Neural cell (in vitro differentiated cells): ENCODE data around the gene PROZ.

Experiments used
- REST ChIP-seq: IDR thresholded peaks from 2 replicates; pipeline ENCODE4 v1.6.1; 2012; ENCODE audit warnings: borderline replicate concordance
- TF ChIP-seq, protein P1 (sequence below): fragments of 450-650 bp; IDR thresholded peaks from 2 replicates; pipeline ENCODE4 v1.5.1; 2014; ENCODE audit warnings: antibody characterized with exemption, mild to moderate bottlenecking, moderate library complexity; ENCODE audit not compliant: poor library complexity, severe bottlenecking

DNA sequence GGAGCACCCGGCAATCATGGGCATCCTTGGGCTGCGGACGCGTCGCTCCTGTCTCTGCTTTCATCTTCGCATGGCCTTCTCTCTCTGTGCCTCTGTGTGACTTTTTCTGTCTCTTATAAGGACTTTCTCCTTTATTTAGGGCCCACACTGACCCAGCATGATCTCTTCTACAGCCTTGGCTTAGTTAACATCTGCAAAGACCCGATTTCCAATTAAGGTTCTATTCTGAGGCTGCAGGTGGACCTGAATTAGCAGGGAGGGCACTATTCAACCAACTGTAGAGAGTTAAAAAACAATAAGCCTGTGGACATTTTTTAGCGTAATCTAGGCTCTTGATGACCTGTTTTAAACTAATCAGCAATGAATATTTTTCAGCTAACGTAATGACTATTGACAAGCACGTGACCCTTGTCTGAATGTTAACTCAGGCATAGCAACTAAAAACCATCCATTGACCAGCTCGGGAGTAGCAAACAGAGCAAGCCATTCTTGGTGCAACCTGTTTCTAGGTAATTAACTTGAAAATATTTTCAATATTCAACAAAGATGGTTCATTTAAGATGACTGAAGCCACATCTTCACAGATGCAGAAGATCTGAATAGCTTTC is 20.7 kb upstream of the PROZ start:
- TF ChIP-seq, protein P1, sequence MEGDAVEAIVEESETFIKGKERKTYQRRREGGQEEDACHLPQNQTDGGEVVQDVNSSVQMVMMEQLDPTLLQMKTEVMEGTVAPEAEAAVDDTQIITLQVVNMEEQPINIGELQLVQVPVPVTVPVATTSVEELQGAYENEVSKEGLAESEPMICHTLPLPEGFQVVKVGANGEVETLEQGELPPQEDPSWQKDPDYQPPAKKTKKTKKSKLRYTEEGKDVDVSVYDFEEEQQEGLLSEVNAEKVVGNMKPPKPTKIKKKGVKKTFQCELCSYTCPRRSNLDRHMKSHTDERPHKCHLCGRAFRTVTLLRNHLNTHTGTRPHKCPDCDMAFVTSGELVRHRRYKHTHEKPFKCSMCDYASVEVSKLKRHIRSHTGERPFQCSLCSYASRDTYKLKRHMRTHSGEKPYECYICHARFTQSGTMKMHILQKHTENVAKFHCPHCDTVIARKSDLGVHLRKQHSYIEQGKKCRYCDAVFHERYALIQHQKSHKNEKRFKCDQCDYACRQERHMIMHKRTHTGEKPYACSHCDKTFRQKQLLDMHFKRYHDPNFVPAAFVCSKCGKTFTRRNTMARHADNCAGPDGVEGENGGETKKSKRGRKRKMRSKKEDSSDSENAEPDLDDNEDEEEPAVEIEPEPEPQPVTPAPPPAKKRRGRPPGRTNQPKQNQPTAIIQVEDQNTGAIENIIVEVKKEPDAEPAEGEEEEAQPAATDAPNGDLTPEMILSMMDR, result no peak
- TF ChIP-seq REST, result no peak
